NK-92 treated with Interleukin-12 subunit alpha and Interleukin-12 subunit beta, amount 100 ng/mL, for 24 hours (cell line): ENCODE data around the gene DDR1.
"Not testable (repeated sequence)": the region's sequence is repeated elsewhere in the genome, so short reads cannot be mapped to it uniquely, and the experiment has no call there.

Source experiments
- DNase-seq: peaks from one replicate; lab custom pipeline; 2025; lab: John Stamatoyannopoulos, UW

The DDR1 gene

GRCh38 chr6:30854285-30855040, 29.9 kb upstream of the DDR1 start:
- no peak for DNase-seq

GRCh38 chr6:30855429-30856075, 28.8 kb upstream of the DDR1 start:
- no peak for DNase-seq

GRCh38 chr6:30857112-30857511, 27.2 kb upstream of the DDR1 start:
- no peak for DNase-seq

GRCh38 chr6:30857549-30857948, 26.8 kb upstream of the DDR1 start:
- DNase-seq: no peak

GRCh38 chr6:30859726-30860125, 24.6 kb upstream of the DDR1 start:
- not testable (repeated sequence) for DNase-seq

GRCh38 chr6:30861257-30862048, 22.9 kb upstream of the DDR1 start:
- DNase-seq: no peak

GRCh38 chr6:30862156-30862875, 22.0 kb upstream of the DDR1 start:
- DNase-seq: no peak

- DNase-seq: no peak
Measured at GRCh38 chr6:30864325-30864724, 20.0 kb upstream of the DDR1 start.

- not testable (repeated sequence) for DNase-seq
Measured at GRCh38 chr6:30869241-30869749, 15.0 kb upstream of the DDR1 start.

- DNase-seq: no peak
Measured at GRCh38 chr6:30870546-30870945, 13.8 kb upstream of the DDR1 start.

GRCh38 chr6:30871592-30872183, 12.6 kb upstream of the DDR1 start:
- no peak for DNase-seq

GRCh38 chr6:30873137-30873640, 11.1 kb upstream of the DDR1 start:
- no peak for DNase-seq

GRCh38 chr6:30873795-30874194, 10.5 kb upstream of the DDR1 start:
- not testable (repeated sequence) for DNase-seq

- no peak for DNase-seq
Measured at GRCh38 chr6:30875244-30876038, 8.9 kb upstream of the DDR1 start.

- DNase-seq: no peak
Measured at GRCh38 chr6:30876039-30876730, 8.1 kb upstream of the DDR1 start.

GRCh38 chr6:30877419-30878262, 6.7 kb upstream of the DDR1 start:
- peak; percentile 56 for DNase-seq

GRCh38 chr6:30879684-30880427, 4.5 kb upstream of the DDR1 start:
- no peak for DNase-seq

GRCh38 chr6:30880698-30881252, 3.5 kb upstream of the DDR1 start:
- DNase-seq: no peak
